HG03103 (cell line): Measurements from ENCODE around the gene BCL7A.
"Not testable (repeated sequence)": the region's sequence is repeated elsewhere in the genome, so short reads cannot be mapped to it uniquely, and the experiment has no call there.

ENCODE experiments used
- ATAC-seq: cut with Tn5 transposase; IDR thresholded peaks from one replicate; pipeline ENCODE4 v1.9.1; 2021; ENCODE audit warnings: low read depth; ENCODE audit not compliant: unreplicated experiment

Gene BCL7A

DNA sequence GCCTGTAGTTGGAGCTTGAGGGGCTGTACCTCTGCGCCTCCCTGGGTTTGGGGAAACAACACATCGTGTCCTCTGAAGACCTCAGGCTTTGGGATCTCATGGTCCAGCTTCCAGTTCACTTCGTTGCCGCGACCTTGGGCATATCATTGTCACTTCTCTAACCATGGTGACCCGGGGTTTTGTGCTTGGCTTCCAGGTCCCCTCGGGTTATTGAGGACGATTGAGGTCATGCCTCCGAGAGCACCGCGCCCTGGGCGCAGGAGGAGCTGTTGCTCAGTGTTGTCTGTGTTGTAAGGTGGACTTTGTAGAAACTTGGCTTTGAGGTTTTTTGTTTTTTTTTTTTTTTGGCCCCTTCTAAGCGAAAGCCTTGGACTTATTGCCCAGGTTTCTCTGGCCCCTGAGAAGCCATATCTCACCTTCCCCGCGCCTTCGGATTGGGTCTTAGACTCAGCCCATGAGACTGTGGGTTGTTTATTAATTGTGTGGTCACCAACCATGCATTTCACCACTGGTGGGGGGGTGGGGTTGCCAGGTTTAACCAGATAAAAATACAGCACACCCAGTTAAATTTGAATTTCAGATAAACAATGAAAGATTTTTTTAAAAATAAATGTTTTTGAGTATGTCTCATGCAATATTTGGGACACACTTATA, 2.6 kb downstream of the BCL7A start:
- ATAC-seq, result no peak

DNA sequence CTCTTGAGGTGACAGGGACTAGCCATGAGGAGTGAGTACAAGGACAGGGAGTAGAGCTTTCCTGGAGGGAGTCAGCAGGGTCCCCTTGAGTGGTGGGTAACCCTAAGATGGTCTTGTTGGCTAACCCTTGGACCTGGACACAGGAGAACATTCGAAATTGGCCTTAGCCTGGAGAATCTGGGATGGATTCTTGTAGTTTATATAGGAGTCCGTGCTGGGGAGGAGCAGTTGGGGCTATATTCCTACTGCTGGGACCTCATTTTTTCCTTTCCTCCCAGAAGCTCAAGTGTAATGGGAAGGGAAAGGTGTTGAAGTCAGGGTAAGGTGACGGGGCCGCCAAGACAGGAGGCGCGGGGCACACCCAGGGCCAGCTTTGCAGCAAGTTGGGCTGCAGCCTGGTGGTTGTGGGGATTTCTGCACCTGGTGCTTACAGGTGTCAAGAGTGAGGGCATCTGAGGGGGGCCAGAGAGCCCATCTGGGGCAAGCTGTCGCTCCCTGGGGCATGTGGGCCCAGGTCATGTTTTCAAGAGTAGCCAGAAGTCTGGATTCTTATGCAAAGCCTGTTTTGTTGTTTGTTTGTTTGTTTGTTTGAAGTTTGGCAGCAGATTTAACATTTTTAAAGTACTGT, 5.1 kb downstream of the BCL7A start:
- ATAC-seq, result no peak

DNA sequence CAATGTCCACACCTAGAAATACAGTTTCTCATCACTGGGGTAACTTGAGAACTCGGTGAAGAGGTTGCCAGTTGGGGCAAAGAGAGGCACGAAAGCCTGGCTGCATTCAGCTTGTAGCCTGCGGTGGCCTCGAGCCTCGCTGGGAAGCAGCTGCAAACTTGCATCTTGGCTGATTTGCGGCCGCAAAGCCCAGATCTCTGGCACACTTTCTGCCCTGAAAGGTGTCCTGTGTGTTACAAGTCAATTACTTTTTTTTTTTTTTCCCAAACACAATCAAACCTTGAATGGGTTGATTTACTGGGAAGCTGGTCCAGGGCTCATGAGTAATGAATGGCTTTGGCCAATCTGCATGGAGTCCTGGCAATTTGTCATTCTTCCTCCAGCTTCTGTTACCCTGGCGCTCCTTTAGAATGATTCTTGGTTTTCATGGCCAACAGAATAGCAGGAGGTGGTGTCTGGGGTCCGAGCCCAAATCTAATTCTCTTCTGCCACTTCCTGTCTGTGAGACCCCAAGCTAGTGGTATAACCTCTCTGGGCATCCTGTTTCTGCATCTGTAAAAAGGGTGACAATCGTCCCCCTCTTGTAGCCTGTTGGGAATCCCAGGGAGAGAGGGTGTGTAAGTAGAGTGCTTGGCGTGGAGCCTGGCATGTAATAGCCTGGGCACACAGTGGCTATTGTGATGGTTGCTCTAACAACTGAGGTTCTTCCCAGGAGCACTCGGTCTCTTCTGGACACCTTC, 6.7 kb downstream of the BCL7A start:
- ATAC-seq, result no peak

DNA sequence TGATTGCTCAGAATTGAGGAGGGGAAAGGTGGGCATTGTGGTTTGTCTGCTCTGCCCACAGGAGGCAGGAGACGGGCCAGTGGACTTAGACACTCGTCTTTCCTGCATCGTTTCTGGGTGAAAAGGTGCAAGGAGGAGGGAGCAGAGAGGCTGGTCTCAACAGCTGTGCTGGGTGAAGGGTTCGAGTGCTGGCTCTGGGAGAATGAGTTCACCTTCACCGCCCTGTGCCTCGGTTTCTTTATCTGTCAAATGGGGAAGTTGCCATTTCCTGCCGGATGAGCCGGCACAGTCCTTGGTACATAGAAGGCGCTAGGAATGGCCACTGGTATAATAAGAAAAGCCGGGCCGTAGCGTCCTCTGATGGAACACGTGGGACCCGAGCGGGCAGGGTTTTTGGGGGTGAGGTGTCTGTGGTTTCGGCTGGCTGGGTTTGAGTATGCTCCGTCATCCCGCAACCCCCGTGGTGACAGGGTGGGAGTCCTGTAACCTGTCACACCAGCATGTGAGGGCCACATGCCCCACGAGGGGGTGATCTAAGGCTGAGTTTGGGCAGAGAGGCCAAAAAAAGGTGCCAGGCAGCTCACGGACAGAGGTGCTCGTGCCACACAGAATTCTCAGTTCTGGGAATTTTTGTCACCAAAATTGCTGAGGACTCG, 7.3 kb downstream of the BCL7A start:
- ATAC-seq, result no peak

DNA sequence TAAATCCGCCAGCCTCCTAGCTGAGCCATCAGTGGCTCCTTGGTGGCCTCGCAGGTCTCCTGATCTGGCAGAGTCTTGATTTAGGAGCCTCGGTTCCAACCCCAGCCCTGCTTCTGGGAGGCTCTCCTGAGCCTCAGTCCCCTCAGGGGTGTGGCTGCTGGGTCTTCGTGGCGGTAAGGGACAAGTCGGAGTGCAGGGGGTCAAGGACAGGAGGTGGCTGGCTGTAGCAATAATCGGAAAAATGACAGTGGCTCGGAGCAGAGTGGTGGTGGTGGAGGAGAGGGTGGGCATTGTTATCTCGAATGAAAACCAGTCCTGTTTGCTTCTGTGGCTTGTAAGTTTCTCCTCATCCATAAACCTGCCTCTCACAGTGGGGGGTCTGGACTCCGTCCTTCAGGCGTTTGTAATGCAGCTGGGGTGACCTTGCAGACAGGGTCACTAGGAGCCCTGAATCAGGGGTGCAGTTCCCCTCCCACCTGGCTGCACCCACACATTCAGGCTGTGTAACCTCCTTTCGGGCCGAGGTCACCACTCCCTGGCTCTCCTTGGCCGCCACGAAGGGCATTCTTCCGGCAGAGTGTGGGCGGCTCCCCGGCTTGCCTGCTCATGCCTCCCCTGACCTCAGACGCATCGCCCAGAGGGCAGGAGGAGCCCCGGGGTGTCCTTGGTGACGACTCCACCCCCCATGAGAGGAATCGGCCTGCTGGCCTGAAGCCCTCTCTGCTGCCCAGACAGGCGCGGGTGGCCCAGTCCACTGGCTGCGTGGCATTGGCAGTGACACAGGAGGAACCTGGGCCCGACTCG, 8.1 kb downstream of the BCL7A start:
- no peak for ATAC-seq

DNA sequence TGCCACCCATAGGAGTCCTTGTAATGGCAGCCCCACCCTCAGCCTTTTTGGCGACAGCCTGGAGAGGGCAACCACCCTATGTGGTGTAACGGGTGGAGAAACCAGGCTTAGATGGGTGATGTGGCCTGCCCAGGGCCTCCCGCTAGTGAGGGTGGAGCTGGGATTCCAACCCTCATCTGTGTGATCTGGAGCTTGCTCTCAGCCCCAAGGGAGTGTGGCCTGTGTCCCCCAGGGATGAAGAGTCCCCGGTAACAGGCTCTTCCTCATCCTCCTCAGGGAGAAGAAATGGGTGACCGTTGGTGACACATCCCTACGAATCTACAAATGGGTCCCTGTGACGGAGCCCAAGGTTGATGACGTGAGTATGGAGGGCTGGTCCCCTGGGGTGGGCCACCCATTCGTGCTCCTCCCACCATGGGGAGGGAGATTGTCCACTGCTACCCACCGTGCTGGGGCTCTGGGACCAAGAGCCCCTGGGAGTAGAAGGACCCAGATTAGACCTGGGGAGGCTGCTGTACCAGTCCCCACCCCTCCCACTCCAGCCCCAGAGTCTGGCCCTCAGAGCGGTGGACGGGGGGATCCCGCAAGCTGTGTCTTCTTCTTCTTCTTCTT, 8.8 kb downstream of the BCL7A start:
- no peak for ATAC-seq

DNA sequence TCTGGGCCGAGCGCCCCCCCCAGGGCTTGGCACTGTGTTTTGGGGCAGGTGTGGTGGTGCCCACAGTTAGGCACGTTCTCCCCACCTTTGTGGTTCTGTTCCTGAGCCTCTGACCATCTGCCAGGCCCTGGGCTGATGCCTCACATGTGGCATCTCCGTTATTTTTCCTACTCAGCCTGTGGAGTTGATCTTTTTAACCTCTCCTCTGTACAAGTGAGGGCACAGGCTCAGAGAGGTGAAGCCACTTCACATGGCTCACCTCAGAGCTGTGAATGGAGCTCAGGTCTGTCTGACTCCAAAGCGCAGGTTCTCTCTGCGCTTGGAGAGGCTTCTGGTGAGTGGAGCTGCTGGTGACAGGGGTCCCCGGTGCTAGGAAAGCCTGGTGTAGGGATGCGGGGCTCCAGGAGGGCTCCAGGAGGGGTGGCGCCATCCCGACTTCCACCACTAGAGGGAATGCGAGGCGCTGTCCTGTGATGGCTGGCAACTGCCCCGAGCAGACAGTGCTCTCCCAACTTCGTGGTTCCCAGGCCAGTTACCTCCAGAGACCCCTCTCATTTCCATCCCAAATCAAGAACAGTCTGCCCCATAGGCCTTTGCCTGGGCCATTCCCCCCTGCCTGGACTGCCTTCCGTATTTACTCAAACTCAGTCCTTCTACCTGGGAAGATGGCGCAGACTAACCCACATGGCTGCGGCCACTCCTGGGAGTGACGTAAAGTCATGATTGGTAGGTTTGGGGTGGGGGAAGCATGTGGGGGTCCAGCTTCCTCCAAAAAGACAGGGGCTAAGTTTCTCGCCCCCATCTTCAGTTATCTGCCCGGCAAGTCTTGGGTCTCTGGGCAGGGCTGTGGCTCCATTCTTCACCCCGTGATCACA, 9.9 kb downstream of the BCL7A start:
- ATAC-seq, result no peak

DNA sequence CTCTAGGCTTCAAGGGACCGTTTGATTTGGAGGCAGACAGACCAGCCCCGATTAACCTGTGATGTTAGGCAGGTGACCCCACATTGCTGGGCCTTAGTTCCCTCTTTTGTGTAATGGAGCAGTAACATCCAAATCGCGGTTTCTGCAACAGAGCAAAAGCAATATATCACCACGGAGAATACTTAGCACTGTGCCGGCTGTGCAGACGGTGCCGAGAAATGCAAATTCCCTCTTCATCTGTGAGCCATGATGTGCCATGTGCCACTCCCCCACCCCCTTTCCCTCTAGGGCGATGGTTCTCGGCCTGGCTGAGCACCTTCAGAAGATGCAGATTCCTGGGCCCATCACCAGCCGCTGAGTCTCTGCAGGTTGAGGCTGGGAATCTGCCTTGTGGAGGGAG, 10.9 kb downstream of the BCL7A start:
- no peak for ATAC-seq

DNA sequence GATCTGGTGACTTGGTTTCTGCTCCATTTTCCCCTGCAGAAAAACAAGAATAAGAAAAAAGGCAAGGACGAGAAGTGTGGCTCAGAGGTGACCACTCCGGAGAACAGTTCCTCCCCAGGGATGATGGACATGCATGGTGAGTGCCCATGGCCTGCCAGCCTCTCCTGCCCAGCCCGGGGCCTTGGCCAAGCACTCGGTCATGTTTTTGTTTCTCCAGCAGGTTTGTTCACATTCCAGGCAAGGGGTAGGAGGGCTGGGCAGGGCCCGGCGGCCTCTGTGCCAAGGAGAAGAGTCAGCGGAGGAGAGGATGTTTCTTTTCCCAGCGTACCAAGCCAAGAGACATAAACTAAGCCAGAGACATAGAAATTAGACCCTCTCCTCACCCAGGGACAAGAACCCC, 13.6 kb downstream of the BCL7A start:
- no peak for ATAC-seq

DNA sequence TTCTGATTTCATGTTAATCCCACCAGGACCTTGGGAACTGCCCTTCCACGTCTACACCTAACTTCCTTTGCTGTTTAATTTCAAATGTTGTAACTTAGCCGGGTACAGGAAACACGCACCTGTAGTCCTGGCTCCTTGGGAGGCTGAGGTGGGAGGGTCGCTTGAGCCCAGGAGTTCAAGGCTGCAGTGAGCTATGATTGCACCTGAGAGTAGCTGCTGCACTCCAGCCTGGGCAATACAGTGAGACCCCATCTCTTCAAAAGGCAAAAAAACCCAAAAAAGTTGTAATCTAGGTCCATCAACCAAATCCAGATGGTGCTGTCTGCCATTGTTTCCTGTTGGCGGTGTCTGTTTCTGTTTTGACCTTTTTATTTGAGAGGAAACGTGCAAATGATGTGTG, 14.5 kb downstream of the BCL7A start:
- ATAC-seq, result no peak

DNA sequence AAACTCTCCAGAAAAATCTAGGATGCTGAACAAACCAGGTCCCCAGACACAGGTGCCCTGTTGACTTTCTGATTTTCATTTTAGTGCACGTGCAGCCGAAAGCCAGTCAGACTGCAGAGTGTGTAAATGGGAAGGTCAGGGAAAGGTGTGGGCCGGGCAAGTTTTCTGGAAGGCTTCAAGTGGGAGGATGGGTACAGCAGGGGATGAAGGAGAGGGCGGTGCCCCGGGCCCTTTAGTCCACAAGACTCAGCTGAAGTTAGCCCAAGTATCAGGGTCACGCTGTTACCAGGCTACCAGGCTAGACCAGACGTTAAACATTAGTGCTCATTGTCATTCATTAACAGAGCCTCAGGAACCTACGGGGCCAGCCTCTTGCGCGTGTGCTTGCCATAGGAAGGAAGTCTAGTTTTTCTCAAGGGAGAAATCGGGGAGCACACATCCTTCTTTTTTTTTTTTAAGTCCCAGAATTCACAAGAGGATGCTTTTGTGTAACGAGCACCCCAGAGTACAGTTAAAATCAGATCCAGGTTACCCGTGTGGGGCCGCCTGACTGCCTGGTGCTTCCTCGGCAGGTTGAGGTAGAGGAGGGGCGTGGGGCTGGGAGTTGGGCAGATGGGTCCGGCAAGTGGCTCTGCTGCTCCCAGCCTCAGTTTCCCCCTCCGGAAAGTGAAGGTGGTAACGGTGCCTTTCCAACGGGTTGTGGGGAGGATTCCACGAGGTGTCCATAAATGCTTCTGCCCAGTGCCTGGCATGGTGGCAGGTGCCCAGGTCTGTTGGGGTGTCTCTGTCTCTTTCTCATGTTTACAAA, 19.1 kb downstream of the BCL7A start:
- ATAC-seq, result no peak

DNA sequence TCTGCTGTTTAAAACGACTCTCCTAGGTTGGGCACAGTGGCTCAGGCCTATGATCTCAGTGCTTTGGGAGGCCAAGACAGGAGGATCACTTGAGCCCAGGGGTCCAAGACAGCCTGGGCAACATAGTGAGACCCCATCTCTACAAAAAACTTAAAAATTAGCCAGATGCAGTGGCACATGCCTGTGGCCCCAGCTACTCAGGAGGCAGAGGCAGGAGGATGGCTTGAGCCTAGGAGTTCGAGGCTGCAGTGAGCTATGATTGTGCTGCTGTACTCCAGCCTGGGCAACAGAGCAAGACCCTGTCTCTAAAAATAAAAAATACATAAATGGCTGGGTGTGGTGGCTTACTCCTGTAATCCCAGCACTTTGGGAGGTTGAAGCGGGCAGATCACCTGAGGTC, 19.8 kb downstream of the BCL7A start:
- ATAC-seq, result not testable (repeated sequence)

DNA sequence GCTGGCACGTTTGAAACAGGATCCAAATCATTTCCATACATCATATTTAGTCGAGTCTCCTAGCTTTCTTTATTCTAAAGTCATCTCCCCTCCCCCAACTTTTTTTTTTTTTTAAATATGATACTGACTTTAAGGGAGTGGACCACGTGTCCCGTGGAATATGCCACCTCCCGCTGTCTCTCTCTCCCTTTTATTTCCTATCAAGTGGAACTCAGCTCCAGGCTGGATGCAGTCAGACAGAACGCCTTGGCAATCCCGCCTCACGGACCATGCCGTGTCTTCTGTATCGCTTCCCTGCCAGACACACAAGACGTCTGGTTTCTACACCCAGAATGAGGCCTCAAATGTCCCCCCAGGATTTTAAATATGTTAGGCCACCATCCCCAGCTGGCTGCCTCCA, 21.2 kb downstream of the BCL7A start:
- ATAC-seq, result no peak

DNA sequence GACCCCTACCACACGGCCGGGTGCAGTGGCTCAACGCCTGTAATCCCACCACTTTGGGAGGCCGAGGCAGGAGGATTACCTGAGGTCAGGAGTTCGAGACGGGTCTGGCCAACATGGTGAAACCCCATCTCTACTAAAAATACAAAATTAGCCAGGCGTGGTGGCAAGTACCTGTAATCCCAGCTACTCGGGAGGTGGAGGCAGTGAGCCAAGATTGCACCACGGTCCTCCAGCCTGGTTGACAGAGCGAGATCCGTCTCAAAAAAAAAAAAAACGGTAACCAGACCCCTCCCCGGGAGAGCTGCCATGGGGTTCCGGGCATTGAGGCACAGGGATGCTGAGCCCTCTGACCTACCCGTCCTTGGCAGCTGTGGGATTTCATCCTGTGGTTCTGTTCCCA, 21.8 kb downstream of the BCL7A start:
- no peak for ATAC-seq

DNA sequence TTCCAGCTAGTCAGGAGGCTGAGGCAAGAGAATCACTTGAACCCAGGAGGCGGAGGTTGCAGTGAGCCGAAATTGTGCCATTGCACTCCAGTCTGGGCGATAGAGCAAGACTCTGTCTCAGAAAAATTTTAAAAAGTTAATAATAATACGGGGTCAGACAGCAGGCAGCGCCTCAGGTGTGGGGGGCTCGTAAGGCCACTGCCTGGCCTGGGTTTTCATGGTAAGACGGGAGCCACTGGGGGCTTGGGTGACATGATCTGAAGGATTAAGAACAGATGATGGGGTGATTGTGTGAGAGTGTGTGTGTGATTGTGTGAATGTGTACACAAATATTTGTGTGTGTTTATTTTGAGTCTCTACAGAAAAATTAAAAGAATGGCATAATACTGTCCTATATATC, 23.6 kb downstream of the BCL7A start:
- no peak for ATAC-seq

DNA sequence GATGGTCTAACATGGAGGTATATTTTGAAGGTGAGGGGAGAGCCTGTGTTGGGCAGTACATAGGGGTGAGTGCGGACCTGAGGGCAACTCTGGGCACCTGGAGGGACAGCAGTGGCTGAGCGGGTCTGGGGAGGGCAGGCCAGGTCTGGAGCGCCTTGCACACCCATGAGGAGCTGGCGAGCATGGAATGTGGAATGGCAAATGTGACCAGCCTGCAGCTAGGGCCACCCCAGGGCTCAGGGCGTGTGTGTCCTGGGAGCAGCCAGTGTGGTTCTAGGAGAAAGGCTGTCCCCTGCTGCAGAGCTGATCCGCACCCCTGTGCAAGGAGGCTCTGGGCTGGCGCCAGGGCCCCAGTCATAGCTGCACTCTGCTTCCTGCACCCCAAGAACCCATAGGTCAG, 24.5 kb downstream of the BCL7A start:
- no peak for ATAC-seq

DNA sequence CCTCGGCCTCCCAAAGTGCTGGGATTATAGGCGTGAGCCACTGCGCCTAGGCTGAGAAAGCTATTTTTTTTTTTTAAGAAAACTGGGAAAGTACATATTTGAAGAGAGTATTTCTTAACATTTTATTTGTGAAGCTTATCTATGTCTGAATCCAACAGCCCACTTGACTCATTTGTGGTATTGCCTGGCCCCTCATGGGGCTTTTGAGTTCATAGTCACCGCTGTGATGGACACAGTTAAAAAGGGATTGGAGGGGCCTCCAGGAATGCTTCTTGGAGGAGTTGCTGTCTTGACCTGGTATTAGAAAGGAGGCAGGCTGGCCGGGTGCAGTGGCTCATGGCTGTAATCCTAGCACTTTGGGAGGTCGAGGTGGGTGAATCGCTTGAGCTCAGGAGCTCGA, 26.5 kb downstream of the BCL7A start:
- ATAC-seq, result no peak

DNA sequence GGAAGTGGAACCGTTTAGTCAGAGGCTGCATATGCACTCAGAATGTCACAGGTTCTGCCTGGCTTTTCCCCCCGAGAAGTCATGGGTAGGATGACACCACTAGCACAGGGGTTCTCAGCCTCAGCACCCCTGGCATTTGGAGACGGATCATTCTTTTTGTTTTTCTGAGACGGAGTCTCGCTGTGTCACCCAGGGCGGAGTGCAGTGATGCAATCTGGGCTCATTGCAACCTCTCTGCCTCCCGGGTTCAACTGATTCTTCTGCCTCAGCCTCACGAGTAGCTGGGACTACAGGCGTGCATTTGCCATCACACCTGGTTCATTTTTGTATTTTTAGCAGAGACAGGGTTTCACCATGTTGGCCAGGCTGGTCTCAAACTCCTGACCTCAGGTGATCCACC, 28.1 kb downstream of the BCL7A start:
- no peak for ATAC-seq

DNA sequence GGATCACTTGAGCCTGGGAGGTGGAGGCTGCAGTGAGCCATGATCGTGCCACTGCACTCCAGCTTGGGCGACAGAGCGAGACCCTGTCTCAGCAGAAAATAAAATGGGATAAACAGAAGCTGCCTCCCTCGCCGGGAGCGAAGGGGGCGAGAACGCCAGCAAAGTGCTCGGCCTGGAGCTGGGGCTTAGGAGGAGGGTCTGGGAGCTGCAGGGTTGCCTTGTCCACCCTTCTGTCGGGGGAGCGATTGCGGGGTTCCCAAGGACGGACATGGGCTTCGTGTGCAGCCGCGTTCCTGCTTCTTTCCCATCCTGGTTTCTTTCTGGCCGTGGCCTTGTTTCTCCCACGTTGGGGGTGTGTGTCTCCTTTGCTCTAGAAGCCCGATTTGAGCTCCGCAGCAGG, 29.0 kb downstream of the BCL7A start:
- ATAC-seq, result no peak
